ENCODE measurements around the gene KBTBD8.

DNA sequence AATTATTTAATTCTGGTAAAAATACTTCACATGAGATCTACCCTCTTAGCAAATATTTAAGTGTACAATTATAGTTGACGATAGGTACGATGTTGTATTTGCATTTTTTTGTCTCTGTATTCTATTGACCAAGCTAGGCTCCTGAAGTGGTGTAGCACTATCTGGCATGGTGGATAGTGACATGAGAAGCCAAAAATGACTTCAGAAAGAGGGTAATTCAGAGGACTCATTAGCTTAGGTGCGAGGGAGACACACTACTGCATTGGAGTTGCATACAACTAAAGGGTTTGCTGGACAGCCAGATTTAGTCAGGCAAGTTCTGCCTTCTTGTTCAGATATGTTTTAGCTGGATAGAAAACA, 50.6 kb downstream of the KBTBD8 start:
- TF ChIP-seq, protein P1, sequence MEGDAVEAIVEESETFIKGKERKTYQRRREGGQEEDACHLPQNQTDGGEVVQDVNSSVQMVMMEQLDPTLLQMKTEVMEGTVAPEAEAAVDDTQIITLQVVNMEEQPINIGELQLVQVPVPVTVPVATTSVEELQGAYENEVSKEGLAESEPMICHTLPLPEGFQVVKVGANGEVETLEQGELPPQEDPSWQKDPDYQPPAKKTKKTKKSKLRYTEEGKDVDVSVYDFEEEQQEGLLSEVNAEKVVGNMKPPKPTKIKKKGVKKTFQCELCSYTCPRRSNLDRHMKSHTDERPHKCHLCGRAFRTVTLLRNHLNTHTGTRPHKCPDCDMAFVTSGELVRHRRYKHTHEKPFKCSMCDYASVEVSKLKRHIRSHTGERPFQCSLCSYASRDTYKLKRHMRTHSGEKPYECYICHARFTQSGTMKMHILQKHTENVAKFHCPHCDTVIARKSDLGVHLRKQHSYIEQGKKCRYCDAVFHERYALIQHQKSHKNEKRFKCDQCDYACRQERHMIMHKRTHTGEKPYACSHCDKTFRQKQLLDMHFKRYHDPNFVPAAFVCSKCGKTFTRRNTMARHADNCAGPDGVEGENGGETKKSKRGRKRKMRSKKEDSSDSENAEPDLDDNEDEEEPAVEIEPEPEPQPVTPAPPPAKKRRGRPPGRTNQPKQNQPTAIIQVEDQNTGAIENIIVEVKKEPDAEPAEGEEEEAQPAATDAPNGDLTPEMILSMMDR (IDR thresholded peaks at IDR 0.05; ENCODE audit: low read depth, low read length, missing input control), result no peak
- no peak for TF ChIP-seq ZBTB33 (IDR thresholded peaks at IDR 0.05)
- no peak for TF ChIP-seq FOXA1 (IDR thresholded peaks at IDR 0.05)
- TF ChIP-seq RAD21 (IDR thresholded peaks at IDR 0.05), result no peak
- TF ChIP-seq TAF1 (conservative IDR thresholded peaks at IDR 0.05), result no peak
- no peak for TF ChIP-seq ATF3 (IDR thresholded peaks at IDR 0.05)
- TF ChIP-seq, protein P2, sequence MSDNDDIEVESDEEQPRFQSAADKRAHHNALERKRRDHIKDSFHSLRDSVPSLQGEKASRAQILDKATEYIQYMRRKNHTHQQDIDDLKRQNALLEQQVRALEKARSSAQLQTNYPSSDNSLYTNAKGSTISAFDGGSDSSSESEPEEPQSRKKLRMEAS (IDR thresholded peaks at IDR 0.05), result no peak
- no peak for TF ChIP-seq GABPA (IDR thresholded peaks at IDR 0.05 in 1 of 2, conservative IDR thresholded peaks at IDR 0.05 in 1 of 2)
